Measurements from ENCODE around the gene ZMYND8. TPM values are rescaled to one million over a fixed set of nuclear protein-coding genes. Genes with fewer than 3 reads are reported as not detected.

Gene ZMYND8
- total RNA-seq, 1 experiment from 2014 or later: 53.1 TPM

GRCh38 chr20:47330933-47331708, 25.4 kb downstream of the ZMYND8 start:
- Mint-ChIP-seq H3K27ac (ENCODE audit: unreplicated experiment) (peak overlapping the region; percentile 63), H3K36me3 (ENCODE audit: insufficient read depth, unreplicated experiment) (peaks cover 12% of the 10 kb centered on the region), H3K4me3 (ENCODE audit: low read depth, unreplicated experiment) (peak overlapping the region; percentile 5), H3K4me1 (ENCODE audit: low read depth, unreplicated experiment) (peaks cover 68% of the 10 kb centered on the region), H3K9me3 (ENCODE audit: low read depth, unreplicated experiment) (peaks cover 3% of the 10 kb centered on the region), H3K27me3 (ENCODE audit: unreplicated experiment) (no peaks in the 10 kb centered on the region)
- no peak for DNase-seq
- no TSS peak for BruUV-seq (replicated peaks)
- TF ChIP-seq CTCF (IDR thresholded peaks at IDR 0.05; ENCODE audit: unreplicated experiment): no peak
- intact Hi-C loops (cut with micrococcal nuclease; ENCODE audit: unreplicated experiment): no loop called here
- CTCF ChIA-PET: interaction anchor here (0.6 to 0.9 kb wide), 3 partner anchors 9 to 28 kb away, joined by 3 to 4 read pairs (median 3); partner anchors contain the start of gene ZMYND8

DNA sequence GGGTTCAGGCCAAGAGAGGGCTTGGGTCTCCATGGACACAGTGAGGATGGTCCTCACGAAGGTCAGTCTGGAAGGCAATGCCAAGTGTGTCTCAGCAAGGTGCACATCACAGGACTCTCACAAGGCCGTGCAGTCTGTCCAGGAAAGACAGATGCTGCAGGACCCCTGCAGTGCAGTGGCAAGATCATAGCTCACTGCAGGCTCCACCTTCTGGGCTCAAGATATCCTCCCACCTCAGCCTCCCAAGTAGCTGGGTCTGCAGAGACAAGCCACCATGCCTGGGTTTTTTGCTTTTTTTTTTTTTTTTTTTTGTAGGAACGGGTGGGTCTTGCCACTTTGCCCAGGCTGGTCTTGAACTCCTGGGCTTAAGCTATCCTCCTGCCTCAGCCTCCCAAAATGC, 26.4 kb downstream of the ZMYND8 start:
- Mint-ChIP-seq H3K4me1 (ENCODE audit: low read depth, unreplicated experiment) (peaks cover 73% of the 10 kb centered on the region), H3K4me3 (ENCODE audit: low read depth, unreplicated experiment) (no peak overlapping the region), H3K27me3 (ENCODE audit: unreplicated experiment) (no peaks in the 10 kb centered on the region), H3K9me3 (ENCODE audit: low read depth, unreplicated experiment) (peaks cover 3% of the 10 kb centered on the region), H3K36me3 (ENCODE audit: insufficient read depth, unreplicated experiment) (peaks cover 14% of the 10 kb centered on the region), H3K27ac (ENCODE audit: unreplicated experiment) (no peak overlapping the region)
- DNase-seq: no peak
- no TSS peak for BruUV-seq (replicated peaks)
- intact Hi-C loops (cut with micrococcal nuclease; ENCODE audit: unreplicated experiment): no loop called here
- TF ChIP-seq CTCF (IDR thresholded peaks at IDR 0.05; ENCODE audit: unreplicated experiment): no peak
- CTCF ChIA-PET: interaction anchor here (0.7 to 1.5 kb wide), 2 partner anchors 10 to 13 kb away, joined by 4 read pairs; no protein-coding TSS in a partner anchor

- H3K4me3 Mint-ChIP-seq (ENCODE audit: low read depth, unreplicated experiment): no peak overlapping the region
- H3K9me3 Mint-ChIP-seq (ENCODE audit: low read depth, unreplicated experiment): peaks cover 3% of the 10 kb centered on the region
- DNase-seq: no peak
- BruUV-seq (replicated peaks): no TSS peak
- H3K4me1 Mint-ChIP-seq (ENCODE audit: low read depth, unreplicated experiment): peaks cover 74% of the 10 kb centered on the region
- intact Hi-C loops (cut with micrococcal nuclease; ENCODE audit: unreplicated experiment): no loop called here
- no peak for TF ChIP-seq CTCF (IDR thresholded peaks at IDR 0.05; ENCODE audit: unreplicated experiment)
- peak overlapping the region; percentile 7 for H3K27ac Mint-ChIP-seq (ENCODE audit: unreplicated experiment)
- CTCF ChIA-PET: interaction anchor here (1.1 kb wide), 2 partner anchors 22 to 32 kb away, joined by 4 read pairs; no protein-coding TSS in a partner anchor
- no peaks in the 10 kb centered on the region for H3K27me3 Mint-ChIP-seq (ENCODE audit: unreplicated experiment)
- peaks cover 20% of the 10 kb centered on the region for H3K36me3 Mint-ChIP-seq (ENCODE audit: insufficient read depth, unreplicated experiment)
Observed at GRCh38 chr20:47328129-47328528, 28.4 kb downstream of the ZMYND8 start.

DNA sequence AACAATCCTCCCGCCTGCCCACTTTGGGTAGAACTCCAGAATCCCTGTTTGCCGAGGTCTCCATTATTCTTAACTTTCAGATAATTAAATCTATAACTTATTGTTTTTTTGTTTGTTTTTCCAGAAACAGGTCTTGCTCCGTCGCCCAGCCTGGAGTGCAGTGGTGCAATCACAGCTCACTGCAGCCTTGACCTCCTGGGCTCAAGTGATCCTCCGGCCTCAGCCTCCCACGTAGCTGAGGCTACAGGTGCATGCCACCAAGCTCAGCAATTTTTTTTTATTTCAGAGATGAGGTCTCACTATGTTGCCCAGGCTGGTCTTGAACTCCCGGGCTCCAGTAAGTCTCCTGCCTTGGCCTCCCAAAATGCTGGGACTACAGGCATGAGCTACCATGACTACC, 28.8 kb downstream of the ZMYND8 start:
- no peak for TF ChIP-seq CTCF (IDR thresholded peaks at IDR 0.05; ENCODE audit: unreplicated experiment)
- DNase-seq: no peak
- H3K9me3 Mint-ChIP-seq (ENCODE audit: low read depth, unreplicated experiment): peaks cover 3% of the 10 kb centered on the region
- CTCF ChIA-PET: interaction anchor here (1.1 kb wide), 2 partner anchors 23 to 33 kb away, joined by 4 read pairs; no protein-coding TSS in a partner anchor
- peaks cover 20% of the 10 kb centered on the region for H3K36me3 Mint-ChIP-seq (ENCODE audit: insufficient read depth, unreplicated experiment)
- peak overlapping the region; percentile 7 for H3K27ac Mint-ChIP-seq (ENCODE audit: unreplicated experiment)
- no peaks in the 10 kb centered on the region for H3K27me3 Mint-ChIP-seq (ENCODE audit: unreplicated experiment)
- no peak overlapping the region for H3K4me3 Mint-ChIP-seq (ENCODE audit: low read depth, unreplicated experiment)
- intact Hi-C loops (cut with micrococcal nuclease; ENCODE audit: unreplicated experiment): no loop called here
- H3K4me1 Mint-ChIP-seq (ENCODE audit: low read depth, unreplicated experiment): peaks cover 74% of the 10 kb centered on the region
- BruUV-seq (replicated peaks): no TSS peak
